Stimulated activated CD4-positive, alpha-beta T cell treated with anti-CD3 and anti-CD28 coated beads, Interleukin-1b, Interleukin-23, amount 100 ng/mL, for 4 hours (primary cell): ENCODE measurements around the gene CAMTA1.
"Not testable (repeated sequence)": the region's sequence is repeated elsewhere in the genome, so short reads cannot be mapped to it uniquely, and the experiment has no call there.

Source experiments
- DNase-seq, 2 donors: peaks; one replicate each; pipeline ENCODE4 v3.0.0-alpha.2; 2020; ENCODE audit warnings: low read depth in 2 of 2

Gene CAMTA1

DNA sequence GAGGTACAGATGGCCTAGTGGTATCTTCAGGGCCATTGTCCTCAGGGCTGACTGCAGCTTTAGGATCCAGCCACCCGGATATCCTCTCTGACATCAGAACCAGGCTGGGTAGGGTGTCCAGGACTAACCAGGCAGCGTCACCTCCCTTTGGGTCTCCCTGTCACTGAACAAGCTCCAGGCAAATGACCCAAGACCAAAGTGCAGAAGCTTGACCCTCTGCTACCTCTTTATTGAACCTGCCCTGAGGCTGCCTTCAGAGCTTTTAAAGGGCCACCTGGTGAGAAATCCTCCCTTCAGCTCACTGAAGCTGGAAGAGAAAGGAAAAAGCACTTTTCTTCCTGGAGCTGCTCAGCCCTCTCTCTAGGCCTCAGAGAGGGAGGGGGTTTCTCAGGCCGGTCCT lies 906.8 kb downstream of the CAMTA1 start:
- DNase-seq = no peak

DNA sequence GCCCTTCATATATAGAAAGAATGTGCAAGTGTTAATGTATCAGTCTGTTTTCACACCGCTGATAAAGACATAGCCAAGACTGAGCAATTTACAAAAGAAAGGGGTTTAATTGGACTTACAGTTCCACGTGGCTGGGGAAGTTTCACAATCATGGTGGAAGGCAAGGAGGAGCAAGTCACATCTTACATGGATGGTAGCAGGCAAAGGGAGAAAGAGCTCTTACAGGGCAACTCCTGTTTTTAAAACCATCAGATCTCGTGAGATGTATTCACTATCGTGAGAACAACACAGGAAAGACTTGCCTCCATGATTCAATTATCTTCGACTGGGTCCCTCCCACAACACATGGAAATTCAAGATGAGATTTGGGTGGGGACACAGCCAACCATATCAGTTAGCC lies 907.8 kb downstream of the CAMTA1 start:
- DNase-seq = not testable (repeated sequence)

- no peak for DNase-seq
Measured at GRCh38 chr1:7693662-7694061, 908.4 kb downstream of the CAMTA1 start.

- DNase-seq = no peak
Measured at GRCh38 chr1:7694600-7695496, 909.6 kb downstream of the CAMTA1 start.

DNA sequence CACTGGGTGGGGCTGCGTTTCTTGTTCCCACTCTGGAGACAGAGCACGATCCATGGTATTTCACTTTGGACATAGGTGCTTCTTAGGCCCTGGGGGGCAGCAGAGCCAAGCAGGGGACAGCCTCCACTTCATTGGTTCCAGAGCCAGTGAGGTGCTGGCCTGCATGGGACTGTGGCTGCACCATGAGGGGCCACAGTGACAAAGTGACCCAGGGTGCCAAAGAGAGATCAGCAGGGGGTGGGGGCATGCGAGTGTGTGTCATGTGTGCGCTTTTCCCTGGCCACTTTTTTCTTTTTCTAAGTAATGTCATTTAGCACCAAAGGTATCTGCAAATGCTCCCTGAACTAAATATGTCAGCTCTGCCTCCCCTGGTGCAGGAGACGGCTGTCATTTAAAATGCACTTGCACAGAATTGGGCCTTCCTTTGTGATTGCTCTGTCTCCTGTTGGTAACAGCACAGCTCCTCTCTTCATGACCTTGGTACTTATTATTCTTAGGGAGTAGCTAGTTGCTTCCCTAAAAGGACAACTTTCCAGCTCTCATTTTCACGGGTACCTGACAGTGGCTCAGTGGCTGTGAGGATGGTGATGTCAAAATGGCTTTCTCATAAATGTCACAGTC lies 910.4 kb downstream of the CAMTA1 start:
- DNase-seq = no peak

DNA sequence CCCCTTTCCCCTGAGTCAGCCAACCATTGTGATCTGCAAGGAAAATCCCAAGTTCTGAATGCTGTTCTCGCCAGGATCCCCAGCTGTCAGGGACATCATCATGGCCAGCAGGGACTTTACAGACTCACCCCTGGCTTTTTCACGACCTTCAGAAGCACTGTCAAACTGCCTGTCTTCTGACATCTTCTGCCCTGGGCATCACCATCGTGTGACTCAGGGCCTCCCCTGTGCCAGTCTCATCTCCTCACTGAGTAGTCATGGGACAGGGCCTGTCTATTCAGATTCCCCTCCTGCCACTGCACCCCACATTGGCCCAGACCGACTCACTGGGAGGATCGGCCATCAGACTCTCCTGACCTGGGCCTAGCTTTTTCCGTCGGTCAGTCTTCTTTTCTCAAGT lies 913.4 kb downstream of the CAMTA1 start:
- DNase-seq = no peak

DNA sequence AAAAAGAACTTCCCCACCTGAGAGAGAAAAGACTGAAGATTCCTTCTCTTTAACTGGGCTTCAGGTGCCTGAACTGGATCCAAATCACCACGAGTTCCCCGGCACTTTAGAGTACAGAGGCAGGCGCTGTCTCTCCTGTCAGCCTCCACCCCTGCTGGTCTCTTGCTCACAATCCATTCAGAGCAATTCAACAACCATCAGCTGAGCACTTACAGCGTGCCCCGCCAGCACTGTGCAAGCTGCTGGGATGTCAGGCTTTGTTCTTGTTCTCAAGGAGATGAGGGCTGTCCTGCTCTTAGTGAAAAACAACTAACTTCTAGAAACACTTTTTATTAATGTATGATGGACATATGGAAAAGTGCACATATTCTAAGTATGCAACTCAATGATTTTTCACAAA lies 917.1 kb downstream of the CAMTA1 start:
- DNase-seq = no peak

GRCh38 chr1:7703321-7704213 lies 918.3 kb downstream of the CAMTA1 start:
- DNase-seq = no peak

DNA sequence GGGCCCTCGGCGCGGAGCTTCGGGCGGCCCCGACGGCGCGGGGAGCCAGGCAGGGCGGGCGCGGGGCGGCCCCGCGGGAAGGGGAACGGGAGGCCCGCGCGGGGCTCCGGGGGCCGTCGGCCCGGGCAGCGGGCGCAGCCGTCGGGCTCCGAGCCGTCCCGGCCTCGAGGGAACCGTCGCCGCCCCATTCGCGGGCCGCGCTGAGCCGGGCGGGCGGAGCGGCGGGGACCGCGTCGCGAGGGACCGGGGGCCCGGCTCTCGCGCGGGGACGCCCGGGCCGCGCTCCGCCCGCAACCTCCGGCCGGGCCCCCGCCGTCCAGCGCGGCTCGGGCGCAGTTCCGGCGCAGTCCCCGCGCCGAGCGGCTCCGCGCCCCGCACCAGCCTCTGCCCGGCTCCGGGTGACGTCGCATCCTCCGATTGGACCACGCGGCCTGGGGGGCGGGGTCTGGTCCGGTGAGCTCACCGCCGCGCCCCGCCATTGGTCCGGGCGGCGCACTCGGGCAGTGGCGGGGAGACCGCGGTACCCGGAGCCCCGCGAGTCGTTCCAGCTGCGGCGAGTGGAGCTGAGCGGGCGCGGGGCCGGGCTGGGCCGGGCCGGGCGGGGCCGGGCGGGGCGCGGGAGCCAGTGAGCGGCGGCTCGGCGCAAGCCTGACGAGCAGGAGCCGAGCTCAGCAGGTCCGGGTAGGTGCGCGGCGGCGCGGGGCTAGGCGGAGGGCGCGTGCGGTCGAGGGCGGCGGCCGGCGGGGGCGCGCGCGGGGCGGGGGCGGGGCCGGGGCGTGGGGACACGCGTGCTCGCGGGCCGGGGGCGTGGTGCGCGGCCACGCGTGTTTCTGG lies 919.2 kb downstream of the CAMTA1 start:
- DNase-seq = peak; percentile 86 to 95

DNA sequence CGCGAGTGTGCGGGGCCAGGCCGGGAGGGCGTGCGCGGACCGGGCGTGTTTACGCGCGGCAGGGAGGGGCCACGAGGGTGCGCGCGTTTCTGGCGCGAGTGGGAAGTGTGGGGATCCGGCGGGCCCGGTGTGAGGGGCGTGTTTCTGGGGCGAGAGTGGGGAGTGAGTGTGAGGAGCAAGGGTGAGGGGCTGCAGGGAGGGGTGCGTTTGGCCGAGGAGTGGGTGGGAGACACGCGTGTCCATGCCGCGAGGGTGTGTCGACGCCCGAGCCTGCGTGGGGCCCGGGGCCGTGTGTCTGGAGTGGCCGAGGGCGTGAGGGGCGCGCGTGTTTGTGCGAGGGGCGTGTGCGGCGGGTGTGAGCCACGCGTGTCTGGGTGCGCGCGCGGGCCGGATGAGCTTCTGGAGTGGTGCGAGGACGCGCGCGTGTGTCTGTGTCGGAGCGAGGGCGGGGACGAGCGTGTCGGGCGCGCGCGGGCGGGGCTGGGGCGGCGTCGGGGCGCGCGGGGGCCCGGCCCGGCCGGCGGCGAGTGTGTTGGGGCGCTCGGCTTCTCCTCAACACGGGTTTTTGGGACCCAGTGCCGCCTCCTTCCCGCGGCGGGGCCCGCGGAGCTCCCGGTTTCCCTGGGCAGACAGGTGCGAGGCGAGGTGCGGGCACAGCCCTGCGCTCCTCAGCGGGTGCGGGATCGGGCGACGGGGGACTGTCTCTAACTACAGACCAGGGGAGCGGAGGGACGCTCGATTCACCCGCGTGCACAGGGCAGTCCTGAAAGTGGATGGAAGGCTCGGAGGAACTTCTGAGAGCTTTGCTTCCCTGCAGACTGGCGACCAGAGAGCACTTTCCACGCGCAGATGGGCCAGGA lies 920.0 kb downstream of the CAMTA1 start:
- peak in 1 of 2 donors; percentile 29 for DNase-seq

DNA sequence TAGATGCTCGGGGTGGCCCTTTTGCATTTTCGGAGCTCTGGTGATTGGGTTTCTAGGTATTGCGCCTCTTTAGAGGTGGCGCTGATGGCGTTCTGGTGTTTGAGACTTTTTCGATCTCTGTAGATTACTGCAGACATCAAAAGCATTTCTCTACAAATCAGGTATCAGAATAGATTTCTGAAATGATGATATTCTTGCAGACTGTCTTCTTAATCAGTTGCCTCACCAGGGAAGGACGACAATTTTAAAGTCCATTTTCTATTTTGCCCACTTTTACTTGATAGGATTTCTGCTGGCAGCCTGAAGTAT lies 920.6 kb downstream of the CAMTA1 start:
- no peak for DNase-seq

- no peak for DNase-seq
Measured at GRCh38 chr1:7707527-7707926, 922.3 kb downstream of the CAMTA1 start.

DNA sequence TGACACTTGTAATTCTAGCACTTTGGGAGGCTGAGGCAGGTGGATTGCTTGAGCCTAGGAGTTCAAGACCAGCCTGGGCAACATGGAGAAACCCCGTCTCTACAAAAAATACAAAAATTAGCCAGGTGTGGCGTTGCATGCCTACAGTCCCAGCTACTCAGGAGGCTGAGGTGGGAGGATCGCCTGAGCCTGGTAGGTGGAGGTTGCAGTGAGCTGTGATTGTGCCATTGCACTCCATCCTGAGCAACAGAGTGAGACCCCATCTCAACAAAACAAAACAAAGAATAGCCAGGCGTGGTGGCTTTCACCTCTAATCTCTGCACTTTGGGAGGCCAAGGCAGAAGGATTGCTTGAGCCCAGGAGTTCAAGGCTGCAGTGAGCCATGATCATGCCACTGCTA lies 922.8 kb downstream of the CAMTA1 start:
- not testable (repeated sequence) for DNase-seq

DNA sequence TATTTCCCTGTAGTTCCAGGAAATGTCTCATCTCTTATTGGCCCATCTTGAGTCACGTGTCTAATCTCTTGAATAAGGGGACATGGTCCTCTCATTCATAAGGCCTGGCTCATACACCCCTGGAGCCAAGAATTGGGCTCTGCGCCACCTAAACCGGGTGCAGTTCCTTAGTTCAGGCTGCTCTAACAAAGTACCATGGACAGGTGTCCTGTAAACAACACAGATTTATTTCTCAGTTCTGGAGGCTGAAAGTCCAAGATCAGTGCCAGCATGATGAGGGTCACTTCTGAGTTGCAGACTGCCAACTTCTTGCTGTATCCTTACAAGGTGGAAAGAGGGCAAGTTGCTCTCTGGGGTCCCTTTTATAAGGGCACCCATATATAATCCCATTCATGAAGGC lies 925.6 kb downstream of the CAMTA1 start:
- no peak for DNase-seq

- no peak for DNase-seq
Measured at GRCh38 chr1:7712731-7713323, 927.6 kb downstream of the CAMTA1 start.

DNA sequence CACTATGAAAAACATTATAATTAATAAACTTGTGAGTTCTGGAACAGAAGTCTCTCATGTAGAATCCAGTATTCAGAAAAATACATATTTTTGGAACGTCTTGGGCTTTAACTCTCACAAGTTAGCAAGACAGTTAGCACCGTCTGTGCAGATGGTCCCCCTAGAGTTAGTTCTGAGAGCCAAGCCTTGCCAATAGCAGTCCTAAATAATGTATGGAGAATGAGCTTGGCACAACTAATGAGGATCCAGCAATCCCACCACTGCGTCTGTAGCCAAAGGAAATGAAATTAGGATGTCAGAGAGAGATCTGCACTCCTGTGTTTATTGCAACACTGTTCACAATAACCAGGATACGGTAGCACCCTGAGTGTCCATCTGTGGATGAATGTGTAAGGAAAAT lies 931.3 kb downstream of the CAMTA1 start:
- no peak for DNase-seq

DNA sequence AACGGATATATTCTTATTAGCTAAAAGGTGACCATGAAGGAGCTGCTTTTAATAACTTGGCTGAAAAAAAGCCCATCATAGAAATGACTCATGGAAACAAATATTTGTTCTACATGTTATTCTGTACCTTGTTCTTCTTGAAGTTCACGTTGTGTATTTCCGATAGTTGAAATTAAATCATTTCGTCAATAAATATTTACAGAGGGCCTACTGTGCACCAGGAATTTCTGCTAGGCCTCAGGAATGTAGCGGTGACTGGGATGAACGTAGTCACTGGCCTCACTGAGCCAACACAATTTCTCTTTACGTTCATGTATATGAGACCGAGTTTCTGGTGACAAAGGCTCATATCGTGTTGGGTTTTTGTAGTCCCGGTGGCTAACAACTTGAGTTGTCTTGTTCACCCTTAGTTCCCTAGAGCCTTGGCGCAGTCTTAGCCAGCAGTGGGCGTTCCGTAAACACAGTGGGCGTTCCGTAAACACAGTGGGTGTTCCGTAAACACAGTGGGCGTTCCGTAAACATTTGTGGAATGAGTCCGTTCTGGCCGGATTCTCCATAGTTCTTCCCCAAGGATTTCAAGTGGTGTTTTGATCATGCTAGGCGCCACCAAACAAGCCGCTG lies 932.6 kb downstream of the CAMTA1 start:
- DNase-seq = no peak

- no peak for DNase-seq
Measured at GRCh38 chr1:7719468-7720094, 934.3 kb downstream of the CAMTA1 start.

DNA sequence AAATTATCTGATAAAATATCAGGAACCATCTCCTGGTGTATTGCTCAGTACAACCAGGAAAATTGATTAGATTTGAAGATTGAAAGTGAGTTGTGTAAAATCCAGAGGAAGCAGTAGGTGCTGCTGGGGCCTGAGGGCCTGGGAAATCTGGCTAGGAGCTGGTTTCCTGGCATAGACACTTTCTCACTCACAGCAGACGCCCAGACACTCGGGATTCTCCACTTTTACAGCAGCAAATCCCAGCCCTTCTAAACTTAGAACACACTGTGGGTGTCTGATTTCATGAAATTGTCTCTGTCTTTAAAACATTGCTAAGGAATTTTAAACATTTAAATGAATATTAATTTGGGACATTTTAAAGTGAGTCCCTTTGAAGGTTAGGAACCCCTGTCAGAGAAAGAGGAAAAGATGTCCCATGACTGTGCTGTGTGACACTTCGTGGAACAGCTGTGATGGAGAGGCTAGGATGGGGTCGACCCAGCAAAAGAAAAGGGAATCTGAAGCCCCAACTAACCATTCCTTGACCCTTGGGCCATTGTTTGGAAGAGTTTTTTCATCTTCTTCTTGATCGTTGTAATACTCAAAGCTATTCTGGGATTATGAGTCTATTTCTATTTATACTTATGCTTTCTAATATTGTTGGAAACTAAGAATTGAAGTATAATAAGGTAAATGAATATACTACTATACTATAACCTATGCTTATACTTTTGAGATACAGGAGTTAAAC lies 936.9 kb downstream of the CAMTA1 start:
- DNase-seq = no peak
